ENCODE results near the gene SUCLG1.
"Not testable (repeated sequence)": the region's sequence is repeated elsewhere in the genome, so short reads cannot be mapped to it uniquely, and the experiment has no call there.

The SUCLG1 gene

DNA sequence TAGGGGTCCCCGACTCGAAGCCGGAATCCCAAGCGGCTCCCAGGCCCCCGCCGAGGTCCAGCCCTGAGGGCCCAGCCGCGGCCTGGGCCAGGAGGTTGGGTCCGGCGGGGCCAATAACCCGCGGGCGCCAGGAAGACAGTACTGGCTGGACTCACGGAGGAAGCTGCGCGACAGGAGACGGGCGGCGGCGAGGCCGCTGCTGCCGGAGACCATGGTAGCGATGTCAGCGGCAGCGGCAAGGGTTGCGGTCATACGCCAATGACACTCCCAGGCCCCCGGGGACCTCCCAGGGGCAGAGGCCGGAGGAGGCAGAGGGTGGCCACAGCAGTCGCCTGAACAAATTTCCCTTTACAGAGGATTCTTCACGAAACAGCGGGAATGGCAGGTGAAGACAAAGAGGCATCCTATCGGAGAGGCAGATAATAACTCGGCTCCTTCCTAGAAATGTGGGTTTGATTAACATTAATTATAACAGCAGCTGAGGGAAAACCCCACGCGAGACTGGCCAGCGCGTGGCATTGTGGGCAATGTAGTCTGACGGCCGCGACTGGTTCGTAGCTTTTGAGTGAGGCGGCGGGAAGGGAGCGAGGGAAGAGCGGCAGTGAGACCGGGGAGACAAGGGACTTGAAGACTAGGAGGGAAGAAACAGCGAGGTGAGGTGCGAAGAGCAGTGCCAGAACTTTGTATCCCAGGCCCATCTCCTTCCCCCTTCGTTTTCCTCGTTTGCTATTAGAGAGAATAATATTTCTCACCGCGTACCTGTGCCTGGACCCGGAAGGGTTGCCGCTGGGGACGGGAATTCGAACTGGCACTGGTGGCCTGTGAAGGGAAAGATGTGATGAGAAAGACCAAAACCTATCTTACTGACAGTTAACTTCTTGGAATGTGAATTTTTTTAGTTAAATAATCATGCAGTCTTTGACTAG is at the start of gene SUCLG1:
Gene SUCLG1, minus strand, starts transcription at position 263 of the 926 bp plus-strand sequence. Its CDS starts 11 bp downstream, at position 252.
- DNase-seq (ENCODE audit: low read depth) = peak; percentile 78

DNA sequence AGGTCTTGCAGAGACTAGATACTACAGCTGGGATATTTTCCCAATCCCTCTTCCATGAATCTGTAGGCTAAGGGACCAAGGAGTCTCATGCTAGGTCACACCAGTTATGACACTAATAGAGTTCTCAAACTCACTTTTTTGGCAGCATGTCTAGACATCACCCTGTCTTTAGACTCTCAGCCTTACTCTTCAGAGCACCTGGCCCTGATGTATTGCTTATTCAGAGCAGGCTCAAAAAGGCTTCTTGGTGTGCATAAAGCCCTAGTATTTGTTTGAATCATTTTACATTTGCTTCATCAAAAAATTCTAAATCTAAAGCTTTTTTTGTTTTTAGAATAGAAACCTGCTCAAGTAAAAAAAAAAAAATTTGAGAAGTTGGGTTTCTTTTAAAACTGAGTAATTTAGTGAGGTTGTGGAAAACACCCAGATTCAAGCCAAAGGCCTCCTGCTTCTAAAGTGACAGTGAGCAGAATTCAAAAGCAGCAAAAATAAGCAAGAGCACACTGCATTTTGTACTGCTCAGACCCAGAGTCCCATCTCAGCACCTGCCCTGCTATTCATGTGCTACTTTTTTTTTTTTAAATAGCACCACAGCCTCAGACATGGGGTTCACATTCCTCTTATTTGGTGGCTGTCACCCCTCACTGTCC is 39.2 kb upstream of the SUCLG1 start:
- no peak for DNase-seq (ENCODE audit: low read depth)

DNA sequence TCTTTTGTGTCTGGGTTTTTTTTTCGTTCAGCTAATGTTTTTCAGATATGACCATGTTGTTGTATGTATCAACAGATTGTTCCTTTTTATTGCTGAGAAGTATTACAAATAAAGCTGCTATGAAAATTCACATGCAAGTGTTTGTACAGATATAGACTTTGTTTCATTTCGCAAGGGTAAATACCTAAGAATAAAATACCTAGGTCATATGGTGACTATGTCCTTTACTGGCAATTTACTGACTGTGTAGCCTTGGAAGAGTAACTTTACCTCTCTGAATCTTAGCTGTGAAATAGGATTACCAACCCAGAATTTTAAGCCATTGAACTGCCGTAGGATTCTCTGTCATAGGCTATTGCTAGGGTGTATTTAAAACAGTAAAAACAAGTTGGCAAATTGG is 38.2 kb upstream of the SUCLG1 start:
- no peak for DNase-seq (ENCODE audit: low read depth)

DNA sequence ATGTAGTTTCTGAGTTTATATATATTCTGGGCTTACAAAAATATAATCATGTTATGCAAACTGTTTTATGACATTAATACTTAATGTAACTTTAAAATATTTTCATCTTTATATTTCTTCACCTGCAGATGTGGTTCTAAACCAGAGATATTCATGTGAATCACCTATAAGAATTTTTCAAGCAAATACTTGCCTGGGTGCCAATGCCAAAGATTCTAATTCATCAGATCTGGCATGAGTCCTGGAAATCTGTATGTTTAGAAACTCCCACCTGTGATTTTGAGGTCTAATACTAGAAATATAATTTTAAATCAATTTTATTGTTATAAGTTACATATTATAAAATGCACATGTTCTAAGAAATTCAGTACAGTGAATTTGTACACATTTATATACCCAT is 37.3 kb upstream of the SUCLG1 start:
- DNase-seq (ENCODE audit: low read depth) = no peak

DNA sequence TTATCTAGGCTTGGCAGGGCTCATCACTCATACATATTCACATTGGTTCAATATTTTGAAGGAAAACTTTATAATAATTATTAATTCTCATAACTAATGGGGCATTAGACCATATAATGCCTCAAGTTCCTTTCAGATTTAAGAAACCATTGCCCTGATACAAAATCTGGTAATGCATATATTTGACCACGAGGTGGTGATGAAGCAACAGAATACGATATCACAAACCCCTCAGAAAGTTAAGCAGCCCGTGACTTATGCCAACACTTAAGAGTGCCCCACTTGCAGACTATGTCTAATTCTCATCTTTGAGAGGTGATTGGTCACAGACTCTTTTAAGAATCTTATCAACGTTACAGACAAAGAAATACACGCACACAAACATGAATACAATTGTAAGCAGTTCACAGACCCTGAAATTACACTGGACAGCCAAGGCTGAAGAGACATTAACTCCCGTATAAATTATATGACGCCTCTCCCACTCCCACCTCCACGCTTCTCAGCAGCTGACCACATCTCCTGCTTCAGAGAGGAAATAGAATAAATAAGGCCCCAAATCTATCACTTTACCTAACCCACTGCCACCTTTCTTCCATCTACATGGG is 36.6 kb upstream of the SUCLG1 start:
- DNase-seq (ENCODE audit: low read depth) = peak; percentile 1

DNA sequence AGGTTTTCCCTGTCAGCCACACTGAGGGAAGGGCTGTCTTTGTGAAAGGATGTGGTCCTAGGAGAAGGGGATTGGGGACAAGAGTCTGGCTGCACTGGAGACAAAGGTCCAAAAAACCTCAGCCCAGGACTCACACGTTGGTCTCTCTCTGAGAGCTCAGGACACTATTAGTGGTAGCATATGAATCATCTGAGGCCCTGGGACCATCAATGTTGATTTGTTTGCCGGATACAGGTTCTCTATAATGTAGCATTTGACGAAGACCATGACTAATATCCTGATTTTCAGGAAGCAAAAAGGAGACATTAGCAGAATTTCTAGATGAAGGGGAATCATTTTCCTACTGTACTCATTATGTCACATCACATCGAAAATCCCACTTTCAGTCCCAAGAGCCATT is 35.0 kb upstream of the SUCLG1 start:
- DNase-seq (ENCODE audit: low read depth) = no peak

DNA sequence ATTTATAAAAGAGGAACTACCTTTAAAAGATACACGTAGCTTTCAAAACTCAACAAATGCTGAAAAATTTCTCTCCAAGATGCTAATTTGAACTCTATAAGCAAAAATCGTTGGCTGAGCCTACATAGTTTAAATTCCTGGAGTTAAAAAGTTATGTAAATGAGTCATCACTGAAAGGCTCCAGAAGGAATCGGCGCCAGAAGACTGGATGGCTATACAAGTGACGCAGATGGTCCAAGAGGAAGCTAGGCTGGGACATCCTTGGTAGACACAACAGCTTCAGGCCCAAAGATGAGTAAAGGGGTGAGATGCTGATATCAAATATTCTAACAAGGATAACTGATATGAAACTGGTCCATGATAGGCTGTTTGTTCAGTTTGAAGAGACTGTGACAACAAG is 34.4 kb upstream of the SUCLG1 start:
- DNase-seq (ENCODE audit: low read depth) = no peak

DNA sequence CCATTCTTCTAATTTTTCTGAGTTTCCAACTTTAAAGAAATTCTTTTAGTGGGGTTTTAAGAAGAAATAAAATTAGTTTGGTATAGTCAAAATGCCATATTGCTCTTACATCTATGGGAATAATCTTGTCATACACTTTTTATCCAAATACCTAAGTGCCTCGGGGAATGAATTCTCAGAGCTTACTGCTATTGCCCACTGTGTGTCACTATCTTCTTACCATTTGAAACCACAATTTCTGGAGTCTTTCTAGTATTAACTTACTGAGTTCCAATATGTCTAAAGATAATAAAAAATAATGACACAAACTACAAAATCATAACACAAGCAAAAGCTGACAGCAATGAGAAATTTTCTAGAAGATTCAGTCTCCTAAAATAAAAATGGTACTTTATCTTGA is 33.5 kb upstream of the SUCLG1 start:
- no peak for DNase-seq (ENCODE audit: low read depth)

DNA sequence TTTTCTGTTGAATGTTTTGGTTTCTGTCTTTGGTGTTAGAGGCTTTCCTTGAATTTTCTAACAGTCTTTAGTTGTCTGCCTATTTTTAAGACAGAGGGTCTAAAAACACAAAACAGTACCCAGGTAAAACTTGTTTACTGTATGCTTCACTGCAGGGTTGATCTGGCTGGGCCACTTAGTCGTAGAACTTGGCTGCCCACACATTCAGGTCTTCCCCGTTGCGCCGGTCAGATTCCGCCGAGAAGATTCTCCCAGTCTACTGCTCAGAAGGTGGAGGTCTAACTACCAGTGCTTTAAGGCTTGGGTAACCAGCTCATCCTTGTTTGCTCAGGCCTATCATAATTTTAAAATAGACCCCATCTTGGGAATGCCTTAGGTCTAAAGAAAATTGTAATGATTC is 32.7 kb upstream of the SUCLG1 start:
- DNase-seq (ENCODE audit: low read depth) = no peak

DNA sequence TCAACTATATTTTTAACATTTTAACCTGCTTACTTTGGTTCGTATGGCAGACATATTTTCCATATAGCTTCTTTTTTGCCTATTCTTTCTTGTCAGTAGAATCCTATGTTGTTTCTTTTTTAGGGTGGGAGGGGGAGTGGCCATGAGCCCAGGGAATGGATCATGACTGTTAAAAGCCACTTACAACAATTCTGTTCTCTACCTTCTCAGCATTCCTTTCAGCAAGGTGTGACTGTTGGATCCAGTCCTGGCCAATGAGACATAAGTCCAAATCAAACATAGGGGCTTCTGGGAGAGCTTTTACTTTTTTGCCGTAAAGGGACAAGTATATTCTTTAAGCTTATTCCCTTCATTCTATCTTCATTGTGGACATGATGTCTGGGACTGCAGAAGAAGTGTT is 32.2 kb upstream of the SUCLG1 start:
- DNase-seq (ENCODE audit: low read depth) = no peak

DNA sequence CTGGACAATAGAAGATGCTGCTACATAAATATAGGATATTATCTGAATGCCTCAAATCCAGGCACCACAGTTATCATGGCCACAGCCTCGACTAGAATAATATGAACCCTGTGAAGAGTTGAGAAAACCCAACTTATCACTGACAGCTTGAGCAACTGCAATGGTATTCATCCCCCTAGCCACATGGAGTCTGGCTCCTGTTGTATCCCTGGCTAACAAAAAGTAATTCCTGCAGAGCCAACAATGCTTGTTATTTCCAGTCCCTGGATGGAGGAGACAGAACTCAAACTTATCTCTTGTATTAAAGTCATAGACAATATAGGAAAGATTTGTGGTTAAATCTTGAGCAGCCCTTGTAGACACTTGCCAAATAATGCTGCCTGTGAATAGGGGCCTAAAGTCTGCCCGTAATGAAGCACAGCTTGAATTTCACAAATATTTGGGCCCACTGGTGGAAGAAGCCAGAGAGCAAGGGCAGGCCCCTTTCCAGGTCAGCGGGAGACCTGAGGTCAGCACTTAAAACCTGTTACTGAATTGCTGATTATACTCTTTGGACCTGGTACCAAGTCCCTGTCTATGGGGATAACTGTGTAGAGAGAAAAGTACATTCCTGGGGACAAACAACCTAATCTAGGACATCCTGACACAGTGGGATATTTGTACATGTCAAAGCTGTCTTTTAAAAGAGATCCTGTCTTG is 28.4 kb upstream of the SUCLG1 start:
- no peak for DNase-seq (ENCODE audit: low read depth)

DNA sequence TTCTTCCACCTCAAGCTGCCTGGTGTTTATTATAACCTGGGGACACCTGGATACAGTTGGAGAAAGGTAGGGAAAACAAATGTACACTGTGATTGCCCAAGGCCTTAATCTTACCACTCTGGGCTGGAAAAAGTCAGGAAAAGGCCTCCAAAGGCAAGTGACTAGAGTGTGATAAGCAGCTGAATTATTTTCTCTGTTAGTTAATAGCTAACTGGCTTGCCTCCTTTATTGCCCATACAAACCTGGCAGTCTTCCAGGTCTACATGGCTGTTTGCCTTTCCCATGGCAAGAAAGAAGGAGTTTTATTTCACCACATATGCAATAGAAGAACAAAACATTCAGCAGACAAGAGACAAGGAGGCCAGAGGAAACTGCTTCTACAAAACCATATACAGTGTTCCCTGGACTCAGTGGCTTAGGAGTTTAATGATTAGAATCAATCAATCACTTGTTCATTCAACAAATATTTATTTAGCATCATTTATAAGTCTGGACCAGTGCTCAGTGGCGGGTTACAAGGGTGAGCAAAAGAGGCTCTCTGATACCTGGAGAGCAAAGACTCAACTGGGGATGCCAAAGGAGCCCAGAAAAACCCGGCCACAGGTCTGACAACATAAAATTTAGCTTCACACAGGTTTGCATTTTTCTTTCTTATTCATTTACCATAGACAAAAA is 27.5 kb upstream of the SUCLG1 start:
- DNase-seq (ENCODE audit: low read depth) = no peak

DNA sequence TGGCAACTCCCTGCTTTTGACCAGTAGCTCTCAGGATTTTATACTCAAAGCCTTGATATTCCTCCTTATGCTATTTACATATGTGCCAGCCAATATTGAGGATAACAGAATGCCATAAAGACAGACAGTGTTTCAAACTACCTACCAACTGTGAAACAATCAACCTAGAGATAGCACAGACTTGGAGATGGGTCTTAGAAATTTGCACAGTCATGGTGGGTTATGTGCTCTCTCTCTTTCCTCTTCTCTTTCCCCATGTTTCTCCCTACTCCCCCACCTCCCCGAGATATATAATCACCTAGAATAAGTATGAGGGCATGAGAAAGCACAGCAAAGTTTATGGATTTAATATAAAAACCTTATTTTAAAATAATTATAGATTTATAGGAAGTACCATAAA is 24.2 kb upstream of the SUCLG1 start:
- no peak for DNase-seq (ENCODE audit: low read depth)

DNA sequence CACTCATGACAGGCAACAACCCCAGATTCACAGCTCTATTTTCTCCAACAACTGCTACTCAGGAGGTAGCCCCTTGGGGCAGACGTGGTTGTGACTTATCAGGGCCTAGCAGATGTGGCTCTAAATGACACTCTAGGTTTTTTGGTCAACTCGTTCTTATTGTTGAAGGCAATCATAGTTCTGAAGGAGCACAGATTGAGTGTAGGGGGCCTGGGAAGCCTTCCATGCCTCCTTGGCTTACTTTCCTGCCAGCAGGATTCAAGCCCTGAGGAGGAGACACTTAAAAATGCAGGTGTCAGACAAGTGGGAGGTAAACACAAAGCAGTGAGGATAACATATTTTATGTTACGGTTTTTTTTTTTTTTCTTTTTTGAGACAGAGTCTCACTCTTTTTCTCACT is 23.5 kb upstream of the SUCLG1 start:
- DNase-seq (ENCODE audit: low read depth) = no peak

DNA sequence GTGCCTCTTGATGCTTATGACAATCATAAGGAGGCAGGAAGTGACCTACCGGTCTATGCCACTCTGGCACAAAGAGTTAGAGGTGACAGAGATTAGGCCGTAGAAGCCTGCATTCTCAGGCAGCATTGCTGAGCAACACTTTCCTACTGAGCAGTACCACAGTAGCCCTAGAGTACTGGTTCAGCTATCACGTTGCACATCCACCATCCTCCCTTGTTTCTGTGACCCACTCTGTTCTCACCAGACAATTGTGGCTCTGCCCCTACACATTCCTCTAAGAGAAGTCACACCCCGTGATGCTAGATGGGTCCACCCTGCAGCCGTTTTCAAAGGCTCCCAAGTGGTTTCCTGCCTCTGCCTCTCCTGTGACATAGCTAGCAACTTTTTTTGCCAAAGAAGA is 22.6 kb upstream of the SUCLG1 start:
- DNase-seq (ENCODE audit: low read depth) = no peak

DNA sequence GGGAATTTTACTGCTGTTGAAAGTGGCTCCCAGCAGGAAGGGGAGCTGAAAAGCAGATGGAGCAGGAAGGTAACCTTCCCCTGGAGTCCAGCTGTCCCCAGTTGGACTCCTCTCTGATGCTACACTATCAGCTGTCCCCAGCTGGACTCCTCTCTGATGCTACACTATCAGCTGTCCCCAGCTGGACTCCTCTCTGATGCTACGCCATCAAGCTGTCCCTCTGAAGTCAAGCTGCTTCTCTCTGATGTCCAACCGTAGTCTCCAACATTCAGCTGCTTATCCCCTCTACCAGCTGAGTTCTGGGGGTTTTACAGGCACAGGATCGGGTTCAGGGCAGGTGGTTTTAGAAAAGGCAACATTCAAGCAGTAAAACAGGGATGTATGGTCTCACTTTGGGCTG is 19.8 kb upstream of the SUCLG1 start:
- DNase-seq (ENCODE audit: low read depth) = no peak

DNA sequence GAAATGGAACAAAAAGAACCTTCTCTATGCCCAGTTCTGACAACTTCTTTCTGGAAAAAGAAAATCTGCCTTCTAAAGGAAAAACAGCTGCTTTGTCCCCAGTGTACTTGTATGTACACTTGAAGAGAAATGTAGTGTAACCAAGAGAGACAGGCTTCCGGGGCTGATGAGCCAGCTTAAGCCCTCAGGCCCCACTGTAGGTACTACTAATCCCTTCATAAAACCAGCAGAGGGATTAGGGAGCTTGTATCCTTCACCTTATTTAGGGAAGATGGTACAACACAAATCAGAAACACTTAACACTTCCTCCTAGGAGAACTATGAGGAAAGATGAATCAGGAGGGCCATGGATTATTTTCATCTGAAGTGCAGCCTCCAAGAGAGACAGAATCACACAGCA is 18.8 kb upstream of the SUCLG1 start:
- no peak for DNase-seq (ENCODE audit: low read depth)

DNA sequence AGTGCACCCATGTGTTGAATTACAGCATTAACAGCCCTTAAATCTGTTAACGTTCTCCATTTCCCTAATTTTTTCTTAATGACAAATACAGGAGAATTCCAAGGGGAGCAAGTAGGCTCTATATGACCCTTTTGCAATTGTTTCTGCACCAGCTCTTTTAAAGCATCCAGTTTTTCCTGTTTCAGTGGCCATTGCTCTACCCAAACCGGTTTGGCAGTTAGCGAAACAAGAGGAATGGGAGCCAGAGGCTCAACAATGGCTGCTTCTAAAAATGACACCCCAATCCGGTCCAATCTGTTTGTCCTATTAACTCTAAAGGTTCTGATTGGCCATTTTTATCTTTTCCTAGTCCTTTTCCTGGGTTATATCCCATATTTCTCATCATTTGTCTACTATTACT is 15.1 kb upstream of the SUCLG1 start:
- no peak for DNase-seq (ENCODE audit: low read depth)

DNA sequence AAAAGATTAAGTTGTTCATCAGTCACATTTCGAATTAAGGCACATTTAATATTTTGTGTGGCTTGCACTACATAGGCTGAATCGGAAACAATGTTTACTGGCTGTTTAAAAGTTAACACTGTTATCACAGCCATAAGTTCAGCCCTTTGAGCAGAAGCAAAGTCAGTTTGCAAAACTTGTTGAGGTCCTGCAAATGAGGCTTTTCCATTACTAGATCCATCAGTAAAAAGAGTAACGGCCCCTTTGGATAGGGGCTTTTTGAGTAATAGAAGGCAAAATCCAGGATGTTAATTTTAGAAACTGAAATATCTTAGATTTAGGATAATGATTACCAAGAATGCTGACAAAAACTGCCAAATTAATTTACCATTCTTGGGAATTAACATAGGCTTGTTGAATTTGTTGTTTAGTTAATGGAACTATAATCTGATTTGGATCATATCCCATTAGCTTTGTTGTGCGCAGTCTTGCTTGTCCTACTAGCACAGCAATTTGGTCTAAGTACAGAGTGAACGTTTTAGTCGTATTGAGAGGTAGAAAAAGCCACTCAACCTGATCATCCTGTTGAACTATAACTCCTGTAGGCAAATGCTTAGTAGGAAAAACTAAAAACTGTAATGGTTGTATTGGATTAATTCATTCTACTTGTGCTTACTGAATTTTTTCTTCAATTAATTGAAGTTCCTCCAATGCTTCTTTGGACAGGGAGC is 13.9 kb upstream of the SUCLG1 start:
- DNase-seq (ENCODE audit: low read depth) = no peak

DNA sequence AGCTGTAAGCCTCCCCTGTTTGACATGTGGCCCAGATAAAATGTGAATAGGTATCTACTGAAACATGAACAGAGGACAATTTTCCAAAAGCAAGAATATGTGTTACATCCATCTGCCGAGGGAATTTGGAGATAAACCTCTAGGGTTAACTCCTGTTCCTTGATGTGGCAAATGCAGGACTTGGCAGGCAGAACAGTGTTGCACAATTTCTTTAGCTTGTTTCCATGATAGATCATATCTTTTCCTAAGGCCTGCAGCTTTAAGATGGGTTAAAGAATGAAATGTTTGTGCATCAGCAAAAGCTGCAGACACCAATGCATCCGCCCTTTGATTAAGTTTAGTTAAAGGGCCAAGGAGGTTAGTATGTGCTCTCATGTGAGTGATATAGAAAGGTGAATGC is 13.3 kb upstream of the SUCLG1 start:
- DNase-seq (ENCODE audit: low read depth) = not testable (repeated sequence)

DNA sequence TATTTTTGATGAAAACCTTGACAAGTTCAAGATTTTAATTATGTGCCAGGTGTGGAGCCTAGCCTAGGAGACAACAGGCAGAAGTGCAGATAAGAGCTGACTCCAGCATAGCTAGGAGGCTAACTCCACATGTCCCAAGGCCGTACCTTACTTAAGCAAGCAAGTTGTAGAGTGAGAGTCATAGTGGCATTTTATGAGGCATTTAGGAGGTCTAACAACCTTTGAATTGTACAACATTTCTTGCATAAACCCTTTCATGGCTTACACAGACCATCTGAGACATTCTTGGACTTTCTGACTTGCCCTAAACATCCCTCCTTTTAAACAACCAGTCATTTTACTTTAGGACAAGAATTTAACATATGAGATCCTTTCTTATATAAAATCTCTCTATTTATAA is 8.3 kb upstream of the SUCLG1 start:
- DNase-seq (ENCODE audit: low read depth) = no peak

Measured in T-helper 22 cell (primary cell).